ENCODE results near the gene DNAH17.

Gene DNAH17

GRCh38 chr17:78409191-78409928, 167.8 kb downstream of the DNAH17 start:
- no peak for DNase-seq

- DNase-seq = no peak
These were observed 168.6 kb downstream of the DNAH17 start for GRCh38 chr17:78408476-78409050.

GRCh38 chr17:78407387-78408000, 169.7 kb downstream of the DNAH17 start:
- DNase-seq = peak in 2 of 3 donors; percentile 32 to 33

GRCh38 chr17:78406920-78407319, 170.3 kb downstream of the DNAH17 start:
- DNase-seq = no peak

GRCh38 chr17:78406396-78406795, 170.8 kb downstream of the DNAH17 start:
- no peak for DNase-seq

- no peak for DNase-seq
These were observed 173.4 kb downstream of the DNAH17 start for GRCh38 chr17:78403822-78404221.

- no peak for DNase-seq
These were observed 175.3 kb downstream of the DNAH17 start for GRCh38 chr17:78401891-78402290.

GRCh38 chr17:78401246-78401645, 175.9 kb downstream of the DNAH17 start:
- DNase-seq = no peak

GRCh38 chr17:78400581-78401240, 176.5 kb downstream of the DNAH17 start:
- DNase-seq = no peak

- DNase-seq = no peak
These were observed 177.5 kb downstream of the DNAH17 start for GRCh38 chr17:78399693-78400144.

- no peak for DNase-seq
These were observed 178.0 kb downstream of the DNAH17 start for GRCh38 chr17:78399028-78399692.

GRCh38 chr17:78398390-78398789, 178.8 kb downstream of the DNAH17 start:
- no peak for DNase-seq

- no peak for DNase-seq
These were observed 179.5 kb downstream of the DNAH17 start for GRCh38 chr17:78397681-78398101.

- no peak for DNase-seq
These were observed 180.5 kb downstream of the DNAH17 start for GRCh38 chr17:78396441-78397337.

GRCh38 chr17:78395155-78395554, 182.0 kb downstream of the DNAH17 start:
- no peak for DNase-seq

- no peak for DNase-seq
These were observed 183.0 kb downstream of the DNAH17 start for GRCh38 chr17:78394209-78394608.

- no peak for DNase-seq
These were observed 183.6 kb downstream of the DNAH17 start for GRCh38 chr17:78393575-78393974.

GRCh38 chr17:78392295-78392694, 184.9 kb downstream of the DNAH17 start:
- DNase-seq = no peak

GRCh38 chr17:78391843-78392242, 185.4 kb downstream of the DNAH17 start:
- no peak for DNase-seq

GRCh38 chr17:78391051-78391431, 186.2 kb downstream of the DNAH17 start:
- no peak for DNase-seq

- DNase-seq = peak in 2 of 3 donors; percentile 33 to 73
These were observed 186.8 kb downstream of the DNAH17 start for GRCh38 chr17:78390241-78391050.
